ENCODE results near the gene CARD14. TPM values are rescaled to one million over a fixed set of nuclear protein-coding genes. Genes with fewer than 3 reads are reported as not detected.
"Not testable (repeated sequence)": the region's sequence is repeated elsewhere in the genome, so short reads cannot be mapped to it uniquely, and the experiment has no call there.

CARD14 gene
- total RNA-seq, 1 experiment from 2014 or later = not detected

DNA sequence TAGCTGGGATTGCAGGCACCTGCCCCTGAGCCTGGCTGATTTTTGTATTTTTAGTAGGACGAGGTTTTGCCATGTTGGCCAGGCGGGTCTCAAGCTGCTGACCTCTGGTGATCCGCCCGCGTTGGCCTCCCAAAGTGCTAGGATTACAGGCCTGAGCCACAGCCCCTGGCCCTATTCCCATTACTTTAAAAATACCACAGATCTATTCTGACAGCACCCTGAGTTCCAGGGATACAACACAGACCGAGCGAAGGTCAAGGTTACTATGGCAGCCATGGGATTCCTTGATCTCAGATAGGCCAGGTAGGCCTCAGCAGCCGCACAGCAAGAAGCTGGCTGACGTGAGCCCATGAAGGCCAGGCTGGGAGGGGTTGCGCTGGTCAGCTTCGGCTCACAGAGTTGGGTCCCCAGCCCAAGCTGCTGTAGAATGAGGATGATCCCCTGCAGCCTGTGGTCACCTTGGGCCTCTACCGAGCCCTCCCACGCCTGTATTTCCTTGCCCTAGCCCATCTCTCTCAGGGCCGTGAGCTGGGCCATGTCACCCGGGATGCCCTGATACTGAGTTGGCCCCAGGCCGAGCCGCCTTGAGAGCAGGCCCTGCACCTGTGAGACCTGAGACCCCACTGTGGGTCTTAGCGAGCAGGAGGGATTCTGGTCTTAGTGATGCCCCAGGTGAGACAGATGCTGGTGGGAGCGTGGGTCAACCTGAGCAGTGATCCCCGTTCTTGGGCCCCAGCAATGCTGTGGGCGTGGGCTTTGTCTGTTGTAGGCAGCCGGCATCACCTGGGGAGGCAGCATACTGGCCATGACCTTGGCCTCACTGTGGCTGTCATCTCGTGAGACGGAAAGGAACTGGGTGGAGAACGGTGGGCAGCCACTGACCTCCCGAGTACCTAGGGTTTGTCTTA, 74.0 kb downstream of the CARD14 start:
- H3K4me3 Mint-ChIP-seq (ENCODE audit: unreplicated experiment) = no peak overlapping the region
- H3K4me1 Mint-ChIP-seq (ENCODE audit: insufficient read depth, unreplicated experiment) = no peaks in the 10 kb centered on the region
- intact Hi-C loops (cut with micrococcal nuclease) = no loop called here
- no peak overlapping the region for H3K27ac Mint-ChIP-seq (ENCODE audit: low read depth, unreplicated experiment)
- H3K36me3 Mint-ChIP-seq (ENCODE audit: insufficient read depth, unreplicated experiment) = peaks cover 22% of the 10 kb centered on the region
- BruUV-seq (replicated peaks) = no TSS peak
- TF ChIP-seq, protein P1, sequence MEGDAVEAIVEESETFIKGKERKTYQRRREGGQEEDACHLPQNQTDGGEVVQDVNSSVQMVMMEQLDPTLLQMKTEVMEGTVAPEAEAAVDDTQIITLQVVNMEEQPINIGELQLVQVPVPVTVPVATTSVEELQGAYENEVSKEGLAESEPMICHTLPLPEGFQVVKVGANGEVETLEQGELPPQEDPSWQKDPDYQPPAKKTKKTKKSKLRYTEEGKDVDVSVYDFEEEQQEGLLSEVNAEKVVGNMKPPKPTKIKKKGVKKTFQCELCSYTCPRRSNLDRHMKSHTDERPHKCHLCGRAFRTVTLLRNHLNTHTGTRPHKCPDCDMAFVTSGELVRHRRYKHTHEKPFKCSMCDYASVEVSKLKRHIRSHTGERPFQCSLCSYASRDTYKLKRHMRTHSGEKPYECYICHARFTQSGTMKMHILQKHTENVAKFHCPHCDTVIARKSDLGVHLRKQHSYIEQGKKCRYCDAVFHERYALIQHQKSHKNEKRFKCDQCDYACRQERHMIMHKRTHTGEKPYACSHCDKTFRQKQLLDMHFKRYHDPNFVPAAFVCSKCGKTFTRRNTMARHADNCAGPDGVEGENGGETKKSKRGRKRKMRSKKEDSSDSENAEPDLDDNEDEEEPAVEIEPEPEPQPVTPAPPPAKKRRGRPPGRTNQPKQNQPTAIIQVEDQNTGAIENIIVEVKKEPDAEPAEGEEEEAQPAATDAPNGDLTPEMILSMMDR (IDR thresholded peaks at IDR 0.05; ENCODE audit: unreplicated experiment) = no peak
- ChIA-PET CTCF (no interaction called here), POLR2A (interaction anchor here (0.6 kb wide), 1 partner anchor 164 kb away, joined by 5 read pairs; no protein-coding TSS in a partner anchor)
- DNase-seq (ENCODE audit: unreplicated experiment) = no peak
- H3K27me3 Mint-ChIP-seq (ENCODE audit: insufficient read depth, unreplicated experiment) = no peaks in the 10 kb centered on the region
- H3K9me3 Mint-ChIP-seq (ENCODE audit: unreplicated experiment) = no peaks in the 10 kb centered on the region

DNA sequence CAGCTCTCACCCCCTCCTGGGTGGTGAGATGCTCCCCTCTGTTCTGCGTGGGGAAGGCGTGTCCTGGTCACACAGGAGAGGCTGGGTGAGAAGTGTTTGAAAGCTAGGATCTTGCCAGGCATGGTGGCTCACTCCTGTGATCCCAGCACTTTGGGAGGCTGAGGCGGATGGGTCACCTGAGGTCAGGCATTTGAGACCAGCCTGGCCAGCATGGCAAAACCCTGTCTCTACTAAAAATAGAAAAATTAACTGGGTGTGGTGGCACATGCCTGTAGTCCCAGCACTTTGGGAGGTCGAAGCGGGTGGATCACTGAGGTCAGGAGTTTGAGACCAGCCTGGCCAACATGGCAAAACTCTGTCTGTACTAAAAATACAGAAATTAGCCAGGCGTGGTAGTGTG, 74.6 kb downstream of the CARD14 start:
- H3K27me3 Mint-ChIP-seq (ENCODE audit: insufficient read depth, unreplicated experiment); H3K4me3 Mint-ChIP-seq (ENCODE audit: unreplicated experiment); DNase-seq (ENCODE audit: unreplicated experiment); CTCF ChIA-PET; BruUV-seq (replicated peaks); intact Hi-C loops (cut with micrococcal nuclease); H3K4me1 Mint-ChIP-seq (ENCODE audit: insufficient read depth, unreplicated experiment); H3K27ac Mint-ChIP-seq (ENCODE audit: low read depth, unreplicated experiment); POLR2A ChIA-PET; H3K9me3 Mint-ChIP-seq (ENCODE audit: unreplicated experiment): not testable (repeated sequence)
- H3K36me3 Mint-ChIP-seq (ENCODE audit: insufficient read depth, unreplicated experiment) = peaks cover 17% of the 10 kb centered on the region

DNA sequence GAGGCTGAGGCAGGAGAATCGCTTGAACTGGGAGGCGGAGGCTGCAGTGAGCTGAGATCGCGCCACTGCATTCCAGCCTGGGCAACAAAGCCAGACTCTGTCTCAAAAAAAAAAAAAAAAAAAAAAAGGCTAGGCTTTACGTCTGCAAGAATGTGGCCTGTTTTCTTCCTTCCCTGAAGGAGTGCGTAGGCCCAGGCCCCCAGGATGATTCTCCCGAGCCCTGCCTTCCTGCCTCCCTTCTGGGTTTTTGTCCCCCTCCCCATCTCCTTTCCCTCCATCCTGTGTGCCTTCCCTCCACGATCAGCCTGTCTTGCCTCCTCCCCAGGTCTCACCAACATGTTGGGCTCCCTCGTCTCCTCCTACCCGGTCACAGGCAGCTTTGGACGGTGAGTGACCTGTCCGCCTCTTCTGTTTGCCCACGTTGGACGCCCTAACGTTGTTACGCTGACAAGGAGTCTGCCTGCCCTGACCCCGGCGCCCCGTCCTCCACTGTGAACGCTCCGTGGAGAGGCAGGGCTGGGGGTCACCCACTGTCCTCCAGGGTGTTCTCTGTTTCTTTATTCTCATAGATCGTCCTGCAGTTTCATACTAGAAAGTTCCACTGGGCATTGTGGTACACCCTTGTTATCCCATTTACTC, 75.2 kb downstream of the CARD14 start:
- POLR2A ChIA-PET = no interaction called here

DNA sequence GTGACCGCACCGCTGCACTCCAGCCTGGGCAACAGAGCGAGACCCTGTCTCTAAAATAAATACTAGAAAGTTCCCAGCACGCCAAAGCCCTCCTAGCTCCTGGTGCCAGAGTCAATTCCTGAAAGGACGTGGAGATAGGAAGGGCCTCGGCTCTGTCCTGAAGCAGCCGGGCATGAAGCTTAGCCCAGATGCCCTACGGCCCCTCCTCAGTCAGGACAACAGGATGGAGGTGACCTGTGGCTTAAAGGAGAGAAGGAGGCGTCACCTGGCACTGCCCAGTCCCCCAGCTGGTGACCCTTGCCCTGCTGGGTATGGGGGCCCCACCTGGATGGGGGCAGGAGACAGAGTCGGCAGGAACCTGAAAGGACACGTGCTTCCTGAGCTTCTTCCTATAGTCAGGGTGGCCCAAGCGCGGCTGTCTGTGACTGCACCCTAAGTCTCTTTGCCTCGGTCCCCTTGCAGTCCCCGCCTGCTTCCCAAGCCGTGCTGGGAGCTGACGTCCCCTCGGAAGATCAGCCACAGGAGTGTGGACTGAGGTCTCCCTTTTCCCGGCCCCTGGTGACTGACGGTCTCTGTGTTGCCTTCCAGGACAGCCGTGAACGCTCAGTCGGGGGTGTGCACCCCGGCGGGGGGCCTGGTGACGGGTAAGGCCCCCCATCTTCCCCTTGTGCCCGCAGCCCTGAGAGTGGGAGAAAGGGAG, 75.9 kb downstream of the CARD14 start:
- no TSS peak for BruUV-seq (replicated peaks)
- POLR2A ChIA-PET = no interaction called here
- no peak for DNase-seq (ENCODE audit: unreplicated experiment)
- no peaks in the 10 kb centered on the region for H3K27me3 Mint-ChIP-seq (ENCODE audit: insufficient read depth, unreplicated experiment)
- no peaks in the 10 kb centered on the region for H3K4me1 Mint-ChIP-seq (ENCODE audit: insufficient read depth, unreplicated experiment)
- CTCF ChIA-PET = interaction anchor here (0.6 kb wide), 1 partner anchor 17 kb away, joined by 3 read pairs; no protein-coding TSS in a partner anchor
- intact Hi-C loops (cut with micrococcal nuclease) = no loop called here
- no peak overlapping the region for H3K4me3 Mint-ChIP-seq (ENCODE audit: unreplicated experiment)
- TF ChIP-seq, protein P1 (IDR thresholded peaks at IDR 0.05; ENCODE audit: unreplicated experiment) = no peak
- H3K9me3 Mint-ChIP-seq (ENCODE audit: unreplicated experiment) = no peaks in the 10 kb centered on the region
- peaks cover 17% of the 10 kb centered on the region for H3K36me3 Mint-ChIP-seq (ENCODE audit: insufficient read depth, unreplicated experiment)
- H3K27ac Mint-ChIP-seq (ENCODE audit: low read depth, unreplicated experiment) = no peak overlapping the region

More for the DNA sequence above, 75.2 kb downstream of the CARD14 start:
- no peaks in the 10 kb centered on the region for H3K9me3 Mint-ChIP-seq (ENCODE audit: unreplicated experiment)
- no peak for DNase-seq (ENCODE audit: unreplicated experiment)
- no peak overlapping the region for H3K4me3 Mint-ChIP-seq (ENCODE audit: unreplicated experiment)
- peaks cover 17% of the 10 kb centered on the region for H3K36me3 Mint-ChIP-seq (ENCODE audit: insufficient read depth, unreplicated experiment)
- TF ChIP-seq, protein P1 (IDR thresholded peaks at IDR 0.05; ENCODE audit: unreplicated experiment) = no peak
- CTCF ChIA-PET = no interaction called here
- H3K4me1 Mint-ChIP-seq (ENCODE audit: insufficient read depth, unreplicated experiment) = no peaks in the 10 kb centered on the region
- no TSS peak for BruUV-seq (replicated peaks)
- no peak overlapping the region for H3K27ac Mint-ChIP-seq (ENCODE audit: low read depth, unreplicated experiment)
- intact Hi-C loops (cut with micrococcal nuclease) = no loop called here
- no peaks in the 10 kb centered on the region for H3K27me3 Mint-ChIP-seq (ENCODE audit: insufficient read depth, unreplicated experiment)
